Activated gamma-delta T cell treated with Interleukin-2 at 50 U/mL for 16 hours (primary cell): Measurements from ENCODE around the gene MPC2.

Source experiments
- DNase-seq: peaks from one replicate; pipeline ENCODE4 v3.0.0-alpha.2; 2020

MPC2 gene

DNA sequence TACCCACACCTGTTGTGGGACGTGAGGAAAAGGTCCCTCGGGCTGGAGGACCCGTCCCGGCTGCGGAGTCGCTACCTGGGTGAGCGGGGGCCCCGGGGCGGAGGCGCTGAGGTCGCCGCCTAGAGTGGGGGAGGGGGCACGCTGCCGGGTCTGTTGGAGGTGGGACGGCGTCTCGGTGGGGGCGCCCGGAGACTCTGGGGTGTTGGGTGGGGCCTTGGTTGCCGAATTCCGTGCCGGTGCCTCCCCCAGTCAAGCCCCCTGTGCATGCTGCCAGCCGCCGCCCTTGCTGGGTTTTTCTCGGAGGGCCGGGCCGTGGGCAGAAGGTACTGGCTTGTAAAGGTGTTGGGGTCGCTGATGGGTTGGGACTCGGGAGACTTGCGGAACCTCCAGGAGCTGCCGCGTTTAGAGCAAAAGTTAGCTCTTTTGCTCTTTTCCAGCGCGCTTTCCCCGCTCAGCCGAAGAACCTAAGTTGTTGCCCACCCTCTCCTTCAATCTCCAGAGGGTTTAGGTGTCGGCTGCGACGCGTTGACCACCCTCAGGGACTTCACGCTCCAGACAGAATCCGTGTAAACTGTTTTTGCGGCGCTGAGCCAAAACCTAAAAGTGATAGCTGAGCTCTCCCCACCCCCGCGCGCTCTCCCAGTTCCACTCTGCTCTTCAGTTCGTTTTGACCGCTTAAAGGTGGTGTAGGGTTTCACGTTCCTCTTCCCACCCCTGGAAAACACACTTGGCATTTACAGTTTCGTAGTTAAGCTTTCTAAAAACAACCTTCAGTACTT is at the start of gene MPC2:
MPC2 (minus strand) TSS at position 143 of the 779 bp plus-strand sequence. CDS start 1,231 bp downstream, outside the sequence.
- peak; percentile 71 for DNase-seq

- DNase-seq, result no peak
These were observed 48.1 kb upstream of the MPC2 start for GRCh38 chr1:167984886-167985489.

GRCh38 chr1:167983797-167984420 is 47.0 kb upstream of the MPC2 start:
- DNase-seq, result no peak

- no peak for DNase-seq
These were observed 45.1 kb upstream of the MPC2 start for GRCh38 chr1:167981933-167982332.

- DNase-seq, result no peak
These were observed 40.4 kb upstream of the MPC2 start for GRCh38 chr1:167977245-167977644.

DNA sequence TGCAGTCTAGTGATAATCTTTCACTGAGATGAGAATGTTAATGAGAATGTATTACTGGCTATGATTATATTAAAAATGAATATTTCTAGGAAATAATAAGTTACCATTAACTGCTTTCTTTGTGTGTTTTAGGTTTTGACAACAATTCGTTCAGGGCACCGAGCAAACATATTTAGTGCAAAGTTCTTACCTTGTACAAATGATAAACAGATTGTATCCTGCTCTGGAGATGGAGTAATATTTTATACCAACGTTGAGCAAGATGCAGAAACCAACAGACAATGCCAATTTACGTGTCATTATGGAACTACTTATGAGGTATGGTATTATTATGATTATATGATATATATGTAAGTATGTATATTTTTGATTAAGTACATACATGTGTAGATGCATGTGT is 37.8 kb upstream of the MPC2 start:
- DNase-seq, result no peak

DNA sequence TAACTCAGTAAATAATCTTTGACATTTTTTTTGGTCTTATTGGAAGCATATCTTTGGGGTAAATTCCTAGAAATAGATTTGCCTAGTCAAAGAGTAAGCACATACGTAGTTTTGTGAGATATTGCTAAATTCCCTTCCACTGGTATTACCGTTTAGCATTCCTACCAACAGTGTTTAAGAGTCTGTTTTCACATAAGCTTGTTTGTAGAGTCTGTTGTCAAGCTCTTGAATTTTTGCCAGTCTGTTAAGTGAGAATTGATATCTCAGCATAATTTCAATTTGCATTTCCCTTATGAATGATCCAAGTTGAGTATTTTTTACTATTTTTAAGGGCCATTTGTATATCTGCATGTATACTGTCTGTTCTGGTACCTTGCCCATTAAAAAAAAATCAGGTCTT is 37.0 kb upstream of the MPC2 start:
- DNase-seq, result no peak

DNA sequence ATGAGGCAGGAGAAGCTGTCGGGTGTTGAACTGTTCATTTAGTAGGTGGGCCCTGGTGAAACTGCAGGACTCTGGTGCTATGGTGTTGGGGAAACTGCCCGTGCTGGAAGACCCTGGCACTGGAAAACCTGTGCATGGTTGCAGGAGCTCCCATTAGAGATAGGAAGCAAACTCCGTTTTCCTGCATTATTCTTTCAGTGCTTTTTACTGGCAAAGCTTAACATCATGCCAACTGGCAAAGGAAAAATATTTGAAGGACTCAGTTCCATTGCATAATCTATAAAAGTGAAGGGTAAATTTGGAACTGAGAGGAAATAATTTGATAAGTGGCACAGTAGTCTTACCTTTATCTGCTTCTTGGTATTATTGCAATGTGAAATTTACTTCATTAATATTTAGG is 31.7 kb upstream of the MPC2 start:
- DNase-seq, result no peak

DNA sequence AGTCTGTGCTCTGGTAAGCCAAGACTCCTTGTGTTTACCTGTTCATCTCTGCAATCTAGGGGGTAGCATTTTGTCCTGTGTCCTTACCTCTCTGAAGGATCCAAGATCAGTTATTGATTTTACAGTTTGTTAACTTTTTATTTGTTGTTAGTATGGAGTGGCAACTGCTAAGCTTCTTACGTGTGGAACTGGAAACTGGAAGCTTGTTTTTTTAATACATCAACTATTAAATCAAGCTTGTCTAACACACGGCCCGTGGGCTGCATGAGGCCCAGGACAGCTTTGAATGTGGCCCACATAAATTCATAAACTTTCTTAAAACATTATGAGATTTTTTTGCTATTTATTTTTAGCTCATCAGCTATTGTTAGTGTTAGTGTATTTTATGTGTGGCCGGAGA is 29.2 kb upstream of the MPC2 start:
- DNase-seq, result no peak

GRCh38 chr1:167964646-167965045 is 27.8 kb upstream of the MPC2 start:
- no peak for DNase-seq

DNA sequence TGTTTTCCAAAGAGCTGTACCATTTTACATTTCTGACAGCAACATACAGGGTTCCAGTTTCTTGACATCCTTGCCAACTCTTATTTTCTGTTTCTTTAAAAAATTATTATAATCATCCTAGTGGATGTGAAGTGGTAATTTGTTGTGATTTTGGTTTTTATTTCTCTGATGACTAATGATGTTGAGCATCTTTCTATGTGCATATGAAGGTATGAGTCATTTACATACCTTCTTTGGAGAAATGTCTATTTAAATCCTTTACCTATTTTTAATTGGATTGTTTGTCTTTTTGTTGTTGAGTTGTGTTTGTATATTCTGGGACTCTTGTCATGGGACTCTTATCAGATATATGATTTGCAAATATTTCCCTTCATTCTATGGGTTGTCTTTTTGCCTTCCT is 20.8 kb upstream of the MPC2 start:
- DNase-seq, result no peak

DNA sequence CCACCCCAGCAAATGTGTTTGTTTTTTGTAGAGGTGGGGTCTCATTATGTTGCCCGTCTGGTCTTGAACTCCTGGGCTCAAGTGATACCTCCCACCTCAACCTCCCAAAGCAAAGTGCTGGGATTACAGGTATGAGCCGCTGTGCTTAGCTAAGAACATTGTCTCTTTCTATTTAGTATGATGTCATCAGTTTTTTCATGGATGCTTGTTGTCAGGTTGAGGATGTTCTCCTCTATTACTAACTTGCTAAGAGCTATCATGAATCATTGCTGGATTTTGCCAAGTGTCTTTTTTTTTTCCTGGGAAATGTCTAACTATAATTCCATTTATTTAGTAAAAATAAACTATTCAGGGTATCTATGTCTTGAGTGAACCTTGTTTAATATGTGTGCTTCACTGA is 19.0 kb upstream of the MPC2 start:
- DNase-seq, result no peak

DNA sequence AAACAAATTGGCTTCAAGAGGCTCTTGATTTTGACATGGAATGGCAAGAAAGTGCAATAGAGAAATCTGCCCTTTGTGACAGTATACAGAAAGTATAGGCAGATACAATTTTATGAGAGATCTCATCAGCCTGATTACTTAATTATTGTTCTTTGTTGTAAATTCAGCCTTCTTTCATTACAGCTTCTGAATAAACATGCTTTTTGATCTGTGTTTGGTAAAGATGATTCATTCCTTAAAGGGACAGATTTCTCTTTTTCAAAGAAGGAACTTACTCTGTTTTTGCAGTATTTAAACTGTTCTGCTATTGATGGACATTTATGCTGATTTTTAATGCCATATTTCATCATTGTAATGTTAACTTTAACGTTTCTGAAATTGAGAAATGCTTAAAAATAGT is 13.7 kb upstream of the MPC2 start:
- DNase-seq, result no peak

DNA sequence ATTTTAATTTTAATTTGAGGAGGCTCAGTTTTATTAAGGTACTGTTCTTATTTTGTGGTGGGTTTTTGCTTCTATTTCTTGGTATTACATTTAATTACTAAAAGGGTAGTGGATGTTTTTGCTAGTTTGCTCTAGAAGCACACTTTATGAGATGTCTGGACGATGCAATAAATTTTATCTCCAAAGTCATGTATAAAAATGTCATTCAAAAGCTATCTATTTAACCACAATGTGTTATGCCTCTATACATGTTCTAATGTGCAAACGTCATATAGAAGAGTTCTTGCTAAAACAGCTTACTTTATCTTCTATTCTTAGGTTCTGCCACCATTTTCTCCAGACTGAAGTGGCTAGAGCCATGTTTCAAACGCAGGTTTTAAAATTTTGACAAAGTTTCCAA is 12.9 kb upstream of the MPC2 start:
- no peak for DNase-seq

- DNase-seq, result no peak
These were observed 10.9 kb upstream of the MPC2 start for GRCh38 chr1:167947733-167948132.

DNA sequence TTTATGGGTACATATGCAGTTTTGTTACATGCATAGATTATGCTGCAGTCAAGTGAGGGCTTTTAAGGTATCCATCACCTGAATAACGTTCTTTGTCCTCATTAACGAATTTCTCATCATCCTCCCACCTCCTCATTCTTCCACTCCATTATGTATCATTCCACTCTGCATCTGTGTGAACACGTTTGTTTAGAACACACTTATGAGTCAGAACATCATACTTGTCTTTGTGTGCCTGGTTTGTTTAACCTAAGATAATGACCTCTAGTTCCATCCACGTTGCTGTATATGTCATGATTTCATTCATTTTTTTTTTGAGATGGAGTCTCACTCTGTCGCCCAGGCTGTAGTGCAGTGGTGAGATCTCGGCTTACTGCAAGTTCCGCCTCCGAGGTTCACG is 6.7 kb upstream of the MPC2 start:
- DNase-seq, result no peak

DNA sequence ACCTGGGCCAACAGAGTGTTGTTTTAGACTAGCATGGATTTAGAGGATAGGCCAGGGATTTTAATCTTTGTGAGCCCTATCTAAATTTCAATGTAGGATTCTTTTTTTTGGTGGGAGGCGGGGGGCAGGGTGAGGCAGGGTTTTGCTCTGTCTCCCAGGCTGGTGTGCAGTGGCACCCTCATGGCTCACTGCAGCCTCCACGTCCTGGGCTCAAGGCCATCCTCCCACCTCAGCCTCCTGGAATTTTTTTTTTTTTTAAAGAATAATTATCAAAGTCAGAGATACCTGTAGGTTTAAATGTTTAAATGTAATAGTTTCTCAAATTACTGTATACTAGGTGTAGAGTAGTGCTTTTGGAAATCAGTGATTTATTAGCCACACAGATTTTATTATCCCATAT is 3.4 kb upstream of the MPC2 start:
- no peak for DNase-seq

DNA sequence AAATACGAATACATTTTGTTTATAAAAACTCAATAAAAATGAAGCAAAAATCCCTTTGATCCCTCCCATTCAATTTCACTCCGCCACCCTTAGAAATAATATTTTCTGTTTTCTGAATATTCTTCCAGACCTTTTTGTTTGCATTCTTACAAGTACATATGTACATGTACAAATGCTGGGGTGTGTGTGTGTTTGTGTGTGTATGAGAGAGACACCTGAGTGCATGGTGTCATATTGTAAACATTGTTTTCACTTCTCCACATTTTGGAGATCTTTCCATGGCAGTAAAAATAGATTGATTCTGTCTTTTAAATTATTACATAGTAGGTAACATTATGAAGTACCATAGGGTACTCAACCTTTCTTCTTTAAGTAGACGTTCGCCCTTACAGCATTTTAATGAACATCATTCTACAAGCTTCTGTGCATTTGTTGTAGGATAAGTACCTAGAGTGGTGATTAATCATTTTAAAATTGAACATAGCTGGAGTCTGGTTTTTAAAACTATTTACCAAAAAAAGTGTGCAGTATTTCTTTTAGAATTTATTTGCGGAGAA is 1.3 kb upstream of the MPC2 start:
- no peak for DNase-seq

DNA sequence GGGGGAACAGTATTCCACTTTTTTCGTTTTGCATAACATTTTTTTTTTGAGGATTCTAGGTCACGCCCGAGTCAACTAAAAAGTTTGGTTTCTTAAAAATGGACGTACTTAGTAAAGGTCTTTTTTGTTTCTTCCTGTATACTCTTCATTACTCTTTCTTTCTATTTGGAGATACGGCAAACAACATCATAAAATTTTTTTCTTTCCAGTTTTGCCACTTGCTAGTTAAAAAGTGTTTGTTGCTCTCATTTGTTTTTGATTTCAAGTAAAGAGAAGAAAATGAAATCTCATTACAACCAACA is 788 bp upstream of the MPC2 start:
- no peak for DNase-seq

DNA sequence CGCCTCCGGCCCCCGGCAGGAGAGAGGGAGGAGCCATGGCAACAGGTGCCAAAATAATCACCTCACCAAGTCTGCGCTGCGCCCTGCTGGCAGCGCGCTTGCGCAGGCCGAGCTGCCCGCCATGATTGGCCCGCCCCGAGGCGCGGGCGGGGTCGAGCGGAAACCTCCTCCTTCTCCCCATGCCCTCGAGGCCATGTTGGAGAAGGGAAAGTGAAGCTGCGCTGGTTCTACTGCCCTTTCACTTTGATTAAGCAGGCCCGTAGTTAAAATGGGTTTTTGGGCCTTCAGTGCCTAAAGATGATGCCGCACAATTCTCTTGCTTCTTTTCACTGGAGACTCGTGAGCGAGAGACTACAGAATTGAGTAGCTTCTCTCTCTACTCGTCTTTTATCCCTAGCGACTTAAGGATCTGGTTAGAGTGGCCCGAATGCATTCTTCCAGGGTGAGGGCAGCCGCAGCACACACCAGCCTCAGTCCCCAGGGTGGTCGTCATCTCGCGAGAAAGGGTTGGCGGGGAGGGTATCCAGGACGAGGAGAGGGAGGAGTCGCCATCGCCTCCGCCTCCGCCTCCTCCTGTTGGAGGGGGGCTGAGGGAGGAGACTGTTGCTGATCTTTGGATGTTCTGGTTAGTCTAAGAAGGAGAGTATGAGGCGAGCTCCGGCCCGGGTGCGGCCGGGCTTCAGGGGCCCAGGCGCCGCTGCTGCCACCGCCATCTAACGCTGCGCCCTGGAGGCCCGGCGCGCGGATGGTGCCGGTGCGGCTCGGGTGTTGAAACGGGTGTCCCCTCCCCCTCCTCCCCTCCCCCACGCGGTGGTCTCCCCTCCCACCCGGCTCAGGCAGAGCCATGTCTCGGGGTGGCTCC is 573 bp downstream of the MPC2 start, which contains the start of gene DCAF6:
DCAF6 (plus strand) TSS at position 616 of the 862 bp plus-strand sequence; CDS start at position 845, 229 bp downstream.
- DNase-seq, result peak; percentile 95

- peak; percentile 18 for DNase-seq
These were observed 1.4 kb downstream of the MPC2 start for GRCh38 chr1:167935216-167936067.
